Retinal pigment epithelial cell (primary cell): Measurements from ENCODE around the gene SLC35D1.
A peak's percentile ranks its signal among the peaks of the same experiment; 100 is the strongest.

Source experiments
- DNase-seq: peaks from one replicate; pipeline ENCODE4 v3.0.0-alpha.2; 2010; ENCODE audit warnings: low read depth
- H3K4me3 ChIP-seq: 2 replicates; pipeline ENCODE4 v1.5.1; 2011; ENCODE audit warnings: mild to moderate bottlenecking, low read length, control low read depth, moderate library complexity
- CTCF ChIP-seq: conservative IDR thresholded peaks from 2 replicates; pipeline ENCODE4 v1.5.1; 2011; ENCODE audit warnings: low read depth, low read length, control low read depth, inconsistent platforms

The SLC35D1 gene

DNA sequence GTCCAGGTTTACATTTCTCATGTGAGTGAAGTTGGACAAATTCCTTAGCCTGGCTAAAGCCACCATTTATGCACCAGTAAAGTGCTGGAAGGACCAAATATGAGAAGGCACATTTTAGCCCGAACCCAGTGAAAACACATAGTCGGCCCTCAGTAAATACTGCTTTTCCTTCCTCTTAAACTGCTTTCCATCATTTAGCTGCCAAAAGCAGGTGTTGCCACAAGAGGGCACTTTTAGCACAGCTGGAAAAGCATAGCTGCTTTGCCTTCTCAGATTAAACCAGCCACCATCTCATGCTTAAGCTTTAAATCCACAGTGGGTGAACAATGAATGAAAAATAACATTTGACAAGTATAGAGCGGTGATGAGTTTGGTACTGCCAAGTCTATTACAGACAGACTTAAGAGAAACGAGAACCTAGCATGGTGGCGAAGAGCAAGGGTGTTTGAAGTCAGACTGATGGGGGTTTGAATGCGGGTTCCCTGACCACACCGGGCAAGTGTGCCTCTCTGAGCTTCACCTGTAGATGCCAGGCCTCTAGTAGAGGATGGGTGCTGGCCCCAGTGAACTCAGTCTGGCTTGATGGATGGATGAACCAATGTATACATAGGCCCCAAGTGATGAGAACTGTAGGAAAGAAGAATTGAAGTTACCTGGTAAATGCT lies 57.8 kb downstream of the SLC35D1 start:
- DNase-seq = peak; percentile 42
- TF ChIP-seq CTCF = peak; percentile 92
- no peak overlapping the region for H3K4me3 ChIP-seq

DNA sequence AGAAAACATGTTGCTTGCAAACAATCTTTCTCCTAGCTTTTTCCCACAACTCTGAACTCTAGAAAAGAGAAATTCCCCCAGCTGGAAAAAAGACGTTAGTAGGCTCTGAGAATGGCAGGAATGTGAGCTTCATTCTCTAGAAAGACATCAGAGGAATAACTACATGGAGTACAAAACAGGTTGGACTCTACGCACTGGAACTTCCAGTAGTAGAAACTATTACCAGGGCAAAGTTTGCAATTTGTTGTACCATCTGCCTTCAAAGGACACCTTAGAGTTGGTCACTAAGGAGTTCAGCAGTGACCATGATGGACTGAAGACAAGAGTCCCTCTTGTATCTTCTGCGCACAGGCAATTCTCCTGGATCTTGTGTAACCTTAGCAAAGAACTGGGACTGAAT lies 60.9 kb downstream of the SLC35D1 start:
- H3K4me3 ChIP-seq = no peak overlapping the region
- DNase-seq = no peak
- TF ChIP-seq CTCF = no peak

DNA sequence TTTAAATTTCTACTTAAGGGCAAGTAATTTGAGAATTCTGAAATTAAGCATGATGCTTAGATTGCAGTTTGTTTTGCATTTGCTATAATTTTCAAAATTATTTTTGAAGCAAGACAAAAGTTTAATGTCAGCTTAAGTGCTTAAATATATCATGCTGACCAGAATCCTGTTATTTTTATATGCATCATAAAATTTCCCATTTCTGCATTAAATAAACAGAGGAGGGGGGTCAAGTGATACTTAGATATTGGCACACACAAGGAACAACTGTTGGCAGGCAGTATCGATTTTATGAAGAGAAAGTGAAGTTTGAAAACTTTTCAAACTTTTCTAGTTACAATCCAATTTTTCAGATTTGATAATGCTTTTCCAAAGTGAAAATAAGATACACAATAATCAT lies 68.1 kb downstream of the SLC35D1 start:
- no peak for DNase-seq
- TF ChIP-seq CTCF = no peak
- H3K4me3 ChIP-seq = no peak overlapping the region

- no peak for DNase-seq
- H3K4me3 ChIP-seq = no peak overlapping the region
- TF ChIP-seq CTCF = no peak
Observed at GRCh38 chr1:66984491-66984890, 69.5 kb downstream of the SLC35D1 start.

DNA sequence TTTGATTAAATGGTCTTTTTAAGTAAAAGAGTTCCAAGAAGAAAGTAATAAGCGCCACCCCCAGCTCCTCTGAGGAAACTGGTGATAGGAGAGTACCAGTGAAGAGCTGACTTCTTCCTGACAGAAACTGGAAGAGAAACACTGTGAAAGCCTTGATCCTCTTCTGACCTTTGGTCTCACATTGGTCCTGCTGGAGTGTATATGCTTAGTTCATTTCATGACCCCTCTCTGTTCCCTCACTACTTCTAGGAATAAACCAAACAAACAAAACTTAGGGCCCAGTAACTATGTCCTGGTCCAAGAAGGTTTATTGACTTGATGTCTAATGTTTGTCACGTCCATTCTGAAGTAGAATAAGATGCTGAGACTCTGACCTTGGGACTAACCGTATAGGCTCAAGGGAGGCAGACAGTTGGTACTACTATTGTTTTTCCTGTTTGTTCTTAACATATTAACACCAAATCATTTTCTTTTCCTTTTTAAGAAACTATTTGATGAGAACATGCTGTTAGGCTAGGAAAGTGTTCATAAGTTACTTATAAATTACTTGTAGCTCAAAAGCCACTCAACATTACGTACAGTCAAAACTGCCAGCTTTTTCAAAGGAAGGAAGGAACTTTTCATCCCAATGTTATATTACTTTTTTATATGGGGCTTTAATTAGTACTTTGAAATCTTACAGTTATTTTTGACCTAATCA lies 71.2 kb downstream of the SLC35D1 start:
- no peak overlapping the region for H3K4me3 ChIP-seq
- no peak for DNase-seq
- TF ChIP-seq CTCF = no peak

DNA sequence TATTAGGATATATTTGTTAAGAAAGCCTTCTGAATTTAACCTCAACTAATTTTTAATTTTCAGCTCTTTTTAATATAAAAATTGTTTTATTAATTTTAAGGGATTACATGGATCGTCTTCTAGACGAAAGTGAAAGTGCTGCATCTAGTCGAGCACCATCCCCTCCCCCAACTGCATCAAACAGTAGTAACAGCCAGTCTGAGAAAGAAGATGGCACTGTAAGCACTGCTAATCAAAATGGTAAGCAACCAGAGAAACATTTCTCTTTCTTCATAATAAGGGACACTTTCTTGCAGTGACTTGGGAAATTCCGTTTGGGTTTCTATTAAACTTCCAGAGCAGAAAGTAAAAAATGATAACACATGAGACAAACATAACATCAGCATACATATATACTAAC lies 72.3 kb downstream of the SLC35D1 start:
- TF ChIP-seq CTCF = no peak
- no peak for DNase-seq
- no peak overlapping the region for H3K4me3 ChIP-seq
